ENCODE measurements around the gene ABCA1. TPM values are rescaled to one million over a fixed set of nuclear protein-coding genes. Genes with fewer than 3 reads are reported as not detected.

Gene ABCA1
- total RNA-seq, 2 donors from 2014 or later = 21.6 to 34.8 TPM

- Mint-ChIP-seq H3K9me3 (no peaks in the 10 kb centered on the region), H3K27ac (no peak overlapping the region), H3K4me3 (no peak overlapping the region), H3K36me3 (ENCODE audit: low read depth) (peaks cover 45% of the 10 kb centered on the region), H3K27me3 (ENCODE audit: insufficient read depth) (no peaks in the 10 kb centered on the region), H3K4me1 (peaks cover 37% of the 10 kb centered on the region)
- no peak for TF ChIP-seq CTCF (conservative IDR thresholded peaks at IDR 0.05)
- no peak for DNase-seq
- peaks cover 89% of the 10 kb centered on the region for H3K36me3 ChIP-seq (ENCODE audit: control insufficient read depth, insufficient read depth, low read length)
- no peaks in the 10 kb centered on the region for H3K4me1 ChIP-seq (ENCODE audit: control insufficient read depth, insufficient read depth, low read length)
- no peaks in the 10 kb centered on the region for H3K27me3 ChIP-seq (ENCODE audit: control insufficient read depth, insufficient read depth, low read length, poor library complexity, severe bottlenecking)
- no peak overlapping the region for H3K27ac ChIP-seq (ENCODE audit: low read depth, low read length)
- no peak overlapping the region for H3K4me3 ChIP-seq (ENCODE audit: low read length)
- H3K9me3 ChIP-seq (ENCODE audit: control insufficient read depth, low read length) = no peaks in the 10 kb centered on the region
- no peak overlapping the region for H3K9ac ChIP-seq (ENCODE audit: extremely low read depth, low read length, poor library complexity, severe bottlenecking)
These were observed 74.3 kb downstream of the ABCA1 start for GRCh38 chr9:104853683-104854082.

- H3K27ac ChIP-seq (ENCODE audit: low read depth, low read length) = no peak overlapping the region
- H3K4me1 Mint-ChIP-seq = peaks cover 37% of the 10 kb centered on the region
- H3K9me3 Mint-ChIP-seq = no peaks in the 10 kb centered on the region
- H3K4me3 Mint-ChIP-seq = no peak overlapping the region
- peaks cover 88% of the 10 kb centered on the region for H3K36me3 ChIP-seq (ENCODE audit: control insufficient read depth, insufficient read depth, low read length)
- no peak overlapping the region for H3K27ac Mint-ChIP-seq
- DNase-seq = no peak
- TF ChIP-seq CTCF (conservative IDR thresholded peaks at IDR 0.05) = no peak
- no peaks in the 10 kb centered on the region for H3K27me3 Mint-ChIP-seq (ENCODE audit: insufficient read depth)
- no peaks in the 10 kb centered on the region for H3K27me3 ChIP-seq (ENCODE audit: control insufficient read depth, insufficient read depth, low read length, poor library complexity, severe bottlenecking)
- H3K9me3 ChIP-seq (ENCODE audit: control insufficient read depth, low read length) = no peaks in the 10 kb centered on the region
- H3K4me1 ChIP-seq (ENCODE audit: control insufficient read depth, insufficient read depth, low read length) = no peaks in the 10 kb centered on the region
- peaks cover 41% of the 10 kb centered on the region for H3K36me3 Mint-ChIP-seq (ENCODE audit: low read depth)
- H3K4me3 ChIP-seq (ENCODE audit: low read length) = no peak overlapping the region
- H3K9ac ChIP-seq (ENCODE audit: extremely low read depth, low read length, poor library complexity, severe bottlenecking) = no peak overlapping the region
- 94 to 100% methylated on average over 2 to 4 of the region's 4 CpGs for WGBS, 2 experiments (ENCODE audit: insufficient coverage in 1 of 2, insufficient read length in 1 of 2)
These were observed 74.8 kb downstream of the ABCA1 start for GRCh38 chr9:104853159-104853558.

- Mint-ChIP-seq H3K4me1 (peaks cover 44% of the 10 kb centered on the region), H3K4me3 (no peak overlapping the region), H3K36me3 (ENCODE audit: low read depth) (peaks cover 31% of the 10 kb centered on the region), H3K27ac (no peak overlapping the region), H3K27me3 (ENCODE audit: insufficient read depth) (no peaks in the 10 kb centered on the region), H3K9me3 (no peaks in the 10 kb centered on the region)
- WGBS, 2 experiments (ENCODE audit: insufficient coverage in 1 of 2, insufficient read length in 1 of 2) = 87 to 100% methylated on average over 1 to 3 of the region's 3 CpGs
- Histone ChIP-seq H3K4me3 (ENCODE audit: low read length) (no peak overlapping the region), H3K4me1 (ENCODE audit: control insufficient read depth, insufficient read depth, low read length) (no peaks in the 10 kb centered on the region), H3K27me3 (ENCODE audit: control insufficient read depth, insufficient read depth, low read length, poor library complexity, severe bottlenecking) (no peaks in the 10 kb centered on the region), H3K36me3 (ENCODE audit: control insufficient read depth, insufficient read depth, low read length) (peaks cover 91% of the 10 kb centered on the region), H3K27ac (ENCODE audit: low read depth, low read length) (no peak overlapping the region), H3K9ac (ENCODE audit: extremely low read depth, low read length, poor library complexity, severe bottlenecking) (no peak overlapping the region), H3K9me3 (ENCODE audit: control insufficient read depth, low read length) (no peaks in the 10 kb centered on the region)
- TF ChIP-seq CTCF (conservative IDR thresholded peaks at IDR 0.05) = no peak
- DNase-seq = no peak
These were observed 76.4 kb downstream of the ABCA1 start for GRCh38 chr9:104851546-104851920.
